Measurements from ENCODE around the gene SH3PXD2B. TPM values are rescaled to one million over a fixed set of nuclear protein-coding genes. Genes with fewer than 3 reads are reported as not detected.

SH3PXD2B gene
- total RNA-seq, 1 experiment from 2014 or later: 27.5 TPM

DNA sequence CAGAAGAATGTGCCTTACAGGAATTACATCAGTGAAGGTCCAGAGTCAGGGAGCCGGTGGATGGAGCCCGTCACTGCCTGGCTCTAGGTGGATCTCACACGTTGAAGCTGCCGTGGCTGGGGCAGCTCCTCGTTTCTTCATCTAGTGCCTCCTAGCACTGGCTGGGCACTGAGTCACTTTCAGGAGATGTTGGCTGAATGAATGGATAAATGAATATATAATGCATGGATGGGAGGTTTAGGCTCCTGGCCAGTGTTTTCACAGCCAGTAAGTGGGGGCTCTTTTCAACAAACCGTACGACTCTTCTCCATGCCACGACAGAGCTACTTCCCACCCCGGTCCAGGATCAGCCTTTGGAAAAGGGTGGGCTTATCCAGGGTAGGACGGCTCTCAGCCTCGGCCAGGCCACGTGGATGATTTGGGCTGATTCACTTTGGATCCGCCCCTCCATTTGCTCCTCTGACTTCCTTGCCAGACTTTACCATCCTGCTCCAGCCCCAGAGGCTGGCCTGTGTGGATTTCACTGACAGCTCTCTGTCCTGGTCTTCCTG lies 1.3 kb upstream of the SH3PXD2B start:
- Histone ChIP-seq H3K4me2 (ENCODE audit: low read length) (peak overlapping the region; percentile 88), H3K9ac (ENCODE audit: low read length) (peak overlapping the region; percentile 77)

More for the DNA sequence above, 1.3 kb upstream of the SH3PXD2B start:
- RAD21 ChIA-PET (ENCODE audit: low non-redundant PET in 1 of 2, low total read pairs in 2 of 2, uncharacterized antibody in 2 of 2, unreplicated experiment in 2 of 2): no interaction called here
- intact Hi-C loops (cut with micrococcal nuclease): loop anchor here (10.0 kb wide), 1 partner anchor 271 kb away; the partner anchor contains the start of gene STK10
- peak; percentile 36 for ATAC-seq
- no TSS peak for BruUV-seq (replicated peaks)
- POLR2A ChIA-PET: no interaction called here
- no peaks in the 10 kb centered on the region for H4K20me1 ChIP-seq (ENCODE audit: insufficient read depth)
- peak overlapping the region; percentile 32 for H2AFZ ChIP-seq (ENCODE audit: low read depth, low read length, poor library complexity, severe bottlenecking)
- H3K4me3 ChIP-seq (replicated peaks in 1 of 2; ENCODE audit: low read depth in 1 of 2, low read length in 2 of 2): peak overlapping the region; percentile 55 to 64
- H3K9me3 ChIP-seq (ENCODE audit: control insufficient read depth in 1 of 2, insufficient read depth in 1 of 2, low read depth in 1 of 2, low read length in 2 of 2): no peaks in the 10 kb centered on the region
- H3K27me3 ChIP-seq (ENCODE audit: insufficient read depth, low read length): no peaks in the 10 kb centered on the region
- DNase-seq (ENCODE audit: low read depth, low spot score): no peak
- H3K4me1 ChIP-seq (ENCODE audit: control insufficient read depth in 1 of 2, insufficient read depth in 2 of 2, low read length in 2 of 2): peaks cover 13 to 44% of the 10 kb centered on the region in 2 experiments
- no peaks in the 10 kb centered on the region for H3K36me3 ChIP-seq (ENCODE audit: control insufficient read depth in 1 of 2, insufficient read depth in 2 of 2, low read length in 2 of 2)
- H3K9me2 ChIP-seq (ENCODE audit: insufficient read depth): no peaks in the 10 kb centered on the region
- CTCF ChIA-PET: interaction anchor here (1.0 kb wide), 1 partner anchor 9 kb away, joined by 3 read pairs; no protein-coding TSS in a partner anchor
- peaks cover 24% of the 10 kb centered on the region for H3K79me2 ChIP-seq (ENCODE audit: insufficient read depth, low read length)
- TF ChIP-seq FOSL1 (IDR thresholded peaks at IDR 0.05; ENCODE audit: low read depth) (no peak), POLR2AphosphoS5 (IDR thresholded peaks at IDR 0.05; ENCODE audit: low read depth, low read length) (no peak), YY1 (IDR thresholded peaks at IDR 0.05; ENCODE audit: extremely low read depth, insufficient replicate concordance, low read depth, low read length) (no peak), EZH2 (IDR thresholded peaks at IDR 0.05) (no peak), CEBPB (IDR thresholded peaks at IDR 0.05; ENCODE audit: low read depth) (no peak), EGR1 (IDR thresholded peaks at IDR 0.05; ENCODE audit: low read depth) (no peak), ELF1 (IDR thresholded peaks at IDR 0.05; ENCODE audit: borderline replicate concordance, low read depth) (no peak), SP1 (IDR thresholded peaks at IDR 0.05; ENCODE audit: low read depth) (no peak), EZH2phosphoT487 (IDR thresholded peaks at IDR 0.05; ENCODE audit: borderline replicate concordance) (no peak), JUND (IDR thresholded peaks at IDR 0.05) (no peak), CBX3 (IDR thresholded peaks at IDR 0.05; ENCODE audit: low read depth) (no peak), SRF (IDR thresholded peaks at IDR 0.05; ENCODE audit: low read depth) (no peak), ZFX (IDR thresholded peaks at IDR 0.05) (no peak), POLR2A (IDR thresholded peaks at IDR 0.05; ENCODE audit: borderline replicate concordance, extremely low read depth, insufficient read depth, insufficient read length) (no peak), ZNF274 (IDR thresholded peaks at IDR 0.05; ENCODE audit: low read depth, low read length) (no peak)
- TF ChIP-seq, protein P1, sequence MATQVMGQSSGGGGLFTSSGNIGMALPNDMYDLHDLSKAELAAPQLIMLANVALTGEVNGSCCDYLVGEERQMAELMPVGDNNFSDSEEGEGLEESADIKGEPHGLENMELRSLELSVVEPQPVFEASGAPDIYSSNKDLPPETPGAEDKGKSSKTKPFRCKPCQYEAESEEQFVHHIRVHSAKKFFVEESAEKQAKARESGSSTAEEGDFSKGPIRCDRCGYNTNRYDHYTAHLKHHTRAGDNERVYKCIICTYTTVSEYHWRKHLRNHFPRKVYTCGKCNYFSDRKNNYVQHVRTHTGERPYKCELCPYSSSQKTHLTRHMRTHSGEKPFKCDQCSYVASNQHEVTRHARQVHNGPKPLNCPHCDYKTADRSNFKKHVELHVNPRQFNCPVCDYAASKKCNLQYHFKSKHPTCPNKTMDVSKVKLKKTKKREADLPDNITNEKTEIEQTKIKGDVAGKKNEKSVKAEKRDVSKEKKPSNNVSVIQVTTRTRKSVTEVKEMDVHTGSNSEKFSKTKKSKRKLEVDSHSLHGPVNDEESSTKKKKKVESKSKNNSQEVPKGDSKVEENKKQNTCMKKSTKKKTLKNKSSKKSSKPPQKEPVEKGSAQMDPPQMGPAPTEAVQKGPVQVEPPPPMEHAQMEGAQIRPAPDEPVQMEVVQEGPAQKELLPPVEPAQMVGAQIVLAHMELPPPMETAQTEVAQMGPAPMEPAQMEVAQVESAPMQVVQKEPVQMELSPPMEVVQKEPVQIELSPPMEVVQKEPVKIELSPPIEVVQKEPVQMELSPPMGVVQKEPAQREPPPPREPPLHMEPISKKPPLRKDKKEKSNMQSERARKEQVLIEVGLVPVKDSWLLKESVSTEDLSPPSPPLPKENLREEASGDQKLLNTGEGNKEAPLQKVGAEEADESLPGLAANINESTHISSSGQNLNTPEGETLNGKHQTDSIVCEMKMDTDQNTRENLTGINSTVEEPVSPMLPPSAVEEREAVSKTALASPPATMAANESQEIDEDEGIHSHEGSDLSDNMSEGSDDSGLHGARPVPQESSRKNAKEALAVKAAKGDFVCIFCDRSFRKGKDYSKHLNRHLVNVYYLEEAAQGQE (IDR thresholded peaks at IDR 0.05; ENCODE audit: low read depth): no peak
- TF ChIP-seq, protein P2, sequence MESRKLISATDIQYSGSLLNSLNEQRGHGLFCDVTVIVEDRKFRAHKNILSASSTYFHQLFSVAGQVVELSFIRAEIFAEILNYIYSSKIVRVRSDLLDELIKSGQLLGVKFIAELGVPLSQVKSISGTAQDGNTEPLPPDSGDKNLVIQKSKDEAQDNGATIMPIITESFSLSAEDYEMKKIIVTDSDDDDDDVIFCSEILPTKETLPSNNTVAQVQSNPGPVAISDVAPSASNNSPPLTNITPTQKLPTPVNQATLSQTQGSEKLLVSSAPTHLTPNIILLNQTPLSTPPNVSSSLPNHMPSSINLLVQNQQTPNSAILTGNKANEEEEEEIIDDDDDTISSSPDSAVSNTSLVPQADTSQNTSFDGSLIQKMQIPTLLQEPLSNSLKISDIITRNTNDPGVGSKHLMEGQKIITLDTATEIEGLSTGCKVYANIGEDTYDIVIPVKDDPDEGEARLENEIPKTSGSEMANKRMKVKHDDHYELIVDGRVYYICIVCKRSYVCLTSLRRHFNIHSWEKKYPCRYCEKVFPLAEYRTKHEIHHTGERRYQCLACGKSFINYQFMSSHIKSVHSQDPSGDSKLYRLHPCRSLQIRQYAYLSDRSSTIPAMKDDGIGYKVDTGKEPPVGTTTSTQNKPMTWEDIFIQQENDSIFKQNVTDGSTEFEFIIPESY (IDR thresholded peaks at IDR 0.05; ENCODE audit: extremely low read depth, insufficient replicate concordance, low read length): no peak
- TF ChIP-seq, protein P3, sequence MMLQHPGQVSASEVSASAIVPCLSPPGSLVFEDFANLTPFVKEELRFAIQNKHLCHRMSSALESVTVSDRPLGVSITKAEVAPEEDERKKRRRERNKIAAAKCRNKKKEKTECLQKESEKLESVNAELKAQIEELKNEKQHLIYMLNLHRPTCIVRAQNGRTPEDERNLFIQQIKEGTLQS (IDR thresholded peaks at IDR 0.05): no peak
- TF ChIP-seq, protein P4, sequence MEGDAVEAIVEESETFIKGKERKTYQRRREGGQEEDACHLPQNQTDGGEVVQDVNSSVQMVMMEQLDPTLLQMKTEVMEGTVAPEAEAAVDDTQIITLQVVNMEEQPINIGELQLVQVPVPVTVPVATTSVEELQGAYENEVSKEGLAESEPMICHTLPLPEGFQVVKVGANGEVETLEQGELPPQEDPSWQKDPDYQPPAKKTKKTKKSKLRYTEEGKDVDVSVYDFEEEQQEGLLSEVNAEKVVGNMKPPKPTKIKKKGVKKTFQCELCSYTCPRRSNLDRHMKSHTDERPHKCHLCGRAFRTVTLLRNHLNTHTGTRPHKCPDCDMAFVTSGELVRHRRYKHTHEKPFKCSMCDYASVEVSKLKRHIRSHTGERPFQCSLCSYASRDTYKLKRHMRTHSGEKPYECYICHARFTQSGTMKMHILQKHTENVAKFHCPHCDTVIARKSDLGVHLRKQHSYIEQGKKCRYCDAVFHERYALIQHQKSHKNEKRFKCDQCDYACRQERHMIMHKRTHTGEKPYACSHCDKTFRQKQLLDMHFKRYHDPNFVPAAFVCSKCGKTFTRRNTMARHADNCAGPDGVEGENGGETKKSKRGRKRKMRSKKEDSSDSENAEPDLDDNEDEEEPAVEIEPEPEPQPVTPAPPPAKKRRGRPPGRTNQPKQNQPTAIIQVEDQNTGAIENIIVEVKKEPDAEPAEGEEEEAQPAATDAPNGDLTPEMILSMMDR (IDR thresholded peaks at IDR 0.05 in 2 of 3, conservative IDR thresholded peaks at IDR 0.05 in 1 of 3; ENCODE audit: borderline replicate concordance in 1 of 3, insufficient read depth in 1 of 3, low read depth in 2 of 3, low read length in 2 of 3): no peak
- H3K27ac ChIP-seq (ENCODE audit: low read depth, low read length): peak overlapping the region; percentile 37

All from HCT116 (cell line).